Ammon's horn (tissue), 1 donor: Measurements from ENCODE around the gene LRRIQ4.

Source experiments
- DNase-seq: peaks from one replicate; pipeline ENCODE4 v3.0.0-alpha.2; 2016; ENCODE audit warnings: low spot score

Gene LRRIQ4

DNA sequence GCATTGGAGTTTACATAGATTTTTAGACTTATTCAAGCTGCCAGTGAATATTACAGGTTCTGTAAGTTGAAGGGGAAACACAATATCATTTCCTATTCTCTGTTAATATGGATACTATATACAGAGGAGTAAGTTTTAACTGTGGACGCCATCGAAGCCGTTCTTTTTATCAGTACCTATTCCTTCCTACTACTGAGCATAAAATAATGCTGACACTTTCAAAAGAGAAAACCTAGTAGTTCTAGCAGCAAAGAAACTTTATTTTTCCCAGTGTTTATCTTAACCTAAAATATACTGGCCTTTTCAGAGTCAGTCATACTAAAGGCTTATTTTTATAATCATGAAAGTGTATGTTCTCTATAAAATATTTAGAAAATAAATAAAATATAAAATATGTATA lies 42.8 kb downstream of the LRRIQ4 start:
- no peak for DNase-seq

- no peak for DNase-seq
Observed at GRCh38 chr3:169857811-169858210, 45.1 kb downstream of the LRRIQ4 start.

DNA sequence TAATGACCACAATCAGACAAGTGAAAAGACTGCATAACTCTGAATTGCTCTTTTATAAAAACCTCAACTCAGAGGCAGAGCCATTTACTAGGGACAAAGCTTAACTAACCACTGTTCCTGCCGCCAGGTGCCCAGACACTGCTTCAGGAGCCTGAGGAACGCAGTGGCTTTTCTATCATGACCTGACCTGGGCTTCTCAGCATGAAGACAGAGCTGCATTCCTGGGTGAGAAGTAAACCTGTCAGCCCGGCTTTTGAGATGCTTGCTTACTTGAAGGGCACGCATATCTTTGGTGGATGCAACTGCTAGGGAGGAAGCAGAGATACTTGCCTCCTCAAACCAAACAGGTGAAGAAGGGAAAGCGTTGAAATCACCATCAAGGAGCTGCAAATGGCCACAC lies 49.2 kb downstream of the LRRIQ4 start:
- DNase-seq, result no peak

DNA sequence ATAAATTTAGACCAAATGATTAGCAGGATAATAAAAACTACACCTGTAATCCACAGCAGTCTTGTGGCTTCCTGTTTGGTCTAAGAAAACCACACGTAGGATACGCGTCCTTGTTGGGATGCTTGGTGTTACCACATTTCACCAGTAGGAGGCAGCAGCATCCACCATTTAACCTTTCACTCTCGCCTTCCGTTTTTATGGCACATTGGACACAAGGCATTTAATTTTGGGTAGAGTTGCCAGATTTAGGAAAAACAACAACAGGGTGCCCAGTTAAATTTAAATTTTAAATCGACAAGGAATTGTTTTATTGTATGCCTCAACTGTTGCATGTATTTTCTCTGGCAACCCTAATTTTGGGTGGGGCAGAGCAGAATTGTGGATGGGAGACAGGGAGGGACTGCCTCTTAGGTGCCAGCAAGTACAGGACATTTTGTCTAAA lies 50.8 kb downstream of the LRRIQ4 start:
- peak; percentile 85 for DNase-seq

DNA sequence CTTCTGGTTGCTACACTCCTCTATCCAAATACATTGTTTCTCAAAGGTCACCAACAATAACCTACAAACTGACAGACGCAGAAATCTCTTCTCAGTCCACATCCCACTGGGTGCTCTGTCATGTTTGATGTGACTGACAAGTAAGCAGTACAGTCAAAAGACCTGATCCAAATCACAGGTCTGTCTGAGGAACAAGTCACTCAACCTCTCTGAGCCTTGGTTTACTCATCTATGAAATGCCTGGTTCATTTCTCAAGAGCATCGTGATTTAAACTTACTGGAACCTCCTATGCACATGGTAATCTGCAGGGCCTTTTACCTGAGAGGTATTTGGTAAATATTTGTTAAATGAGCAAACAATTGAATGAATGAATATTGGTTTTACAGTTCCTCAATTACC lies 51.6 kb downstream of the LRRIQ4 start:
- DNase-seq, result no peak

- no peak for DNase-seq
Observed at GRCh38 chr3:169865176-169865767, 52.6 kb downstream of the LRRIQ4 start.

DNA sequence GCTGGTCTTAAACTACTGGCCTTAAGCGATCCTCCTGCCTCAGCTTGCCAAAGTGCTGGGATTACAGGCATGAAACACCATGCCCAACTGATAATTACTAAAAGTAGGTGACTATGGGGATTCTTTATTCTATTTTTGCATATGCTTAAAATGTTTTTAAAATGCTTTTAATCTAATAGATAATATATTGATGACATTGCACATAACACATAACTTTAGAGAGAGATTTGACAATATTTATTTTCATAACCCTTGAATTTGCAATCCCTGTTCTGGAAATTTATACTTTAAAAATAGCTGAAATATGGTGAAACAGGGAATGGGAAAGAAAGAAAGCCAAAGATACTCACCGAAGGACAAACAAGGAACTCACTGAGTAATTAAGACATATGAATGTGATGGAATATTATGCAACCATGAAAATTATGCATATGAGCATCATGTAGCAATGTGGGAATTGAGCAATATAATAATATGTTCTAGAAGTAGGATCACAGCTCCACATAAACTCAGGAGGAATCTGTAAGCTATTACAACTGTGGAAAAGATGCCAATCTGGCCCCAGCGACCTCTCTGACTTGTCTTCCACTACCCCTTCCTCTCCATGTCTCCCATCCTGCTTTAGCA lies 55.0 kb downstream of the LRRIQ4 start:
- no peak for DNase-seq

- DNase-seq, result no peak
Observed at GRCh38 chr3:169868369-169868768, 55.7 kb downstream of the LRRIQ4 start.

GRCh38 chr3:169869484-169870220 lies 57.0 kb downstream of the LRRIQ4 start, which contains the start of gene LRRC31:
Gene LRRC31, minus strand, starts transcription at chr3:169869935. Its CDS starts 128 bp downstream, at chr3:169869807.
- DNase-seq, result no peak

- no peak for DNase-seq
Observed at GRCh38 chr3:169871129-169871886, 58.6 kb downstream of the LRRIQ4 start.

DNA sequence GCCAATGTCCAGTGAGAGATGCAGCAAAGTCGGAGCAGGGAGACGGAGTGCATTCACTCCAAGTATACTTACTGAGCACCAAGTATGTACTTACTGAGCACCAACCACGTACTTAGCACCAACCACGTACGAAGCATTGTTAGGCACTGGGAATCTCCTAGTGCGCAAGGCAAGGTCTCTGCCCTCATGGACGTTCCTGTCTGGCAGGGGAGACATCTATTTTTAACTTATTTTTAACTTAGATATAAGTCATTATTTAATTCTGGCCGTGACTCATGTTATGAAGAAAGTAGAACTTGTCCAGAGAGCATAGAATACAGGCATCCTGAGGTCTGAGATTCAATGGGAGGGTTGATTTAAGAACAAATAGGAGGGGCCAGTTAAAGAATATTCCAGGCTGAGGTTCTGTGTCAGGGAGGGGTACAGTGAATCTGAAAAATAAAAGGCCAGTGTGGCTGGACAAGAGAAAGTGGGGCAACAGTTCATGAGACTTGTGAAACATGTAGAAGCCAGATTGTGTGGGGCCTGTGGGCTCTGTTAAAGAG lies 66.4 kb downstream of the LRRIQ4 start:
- no peak for DNase-seq

DNA sequence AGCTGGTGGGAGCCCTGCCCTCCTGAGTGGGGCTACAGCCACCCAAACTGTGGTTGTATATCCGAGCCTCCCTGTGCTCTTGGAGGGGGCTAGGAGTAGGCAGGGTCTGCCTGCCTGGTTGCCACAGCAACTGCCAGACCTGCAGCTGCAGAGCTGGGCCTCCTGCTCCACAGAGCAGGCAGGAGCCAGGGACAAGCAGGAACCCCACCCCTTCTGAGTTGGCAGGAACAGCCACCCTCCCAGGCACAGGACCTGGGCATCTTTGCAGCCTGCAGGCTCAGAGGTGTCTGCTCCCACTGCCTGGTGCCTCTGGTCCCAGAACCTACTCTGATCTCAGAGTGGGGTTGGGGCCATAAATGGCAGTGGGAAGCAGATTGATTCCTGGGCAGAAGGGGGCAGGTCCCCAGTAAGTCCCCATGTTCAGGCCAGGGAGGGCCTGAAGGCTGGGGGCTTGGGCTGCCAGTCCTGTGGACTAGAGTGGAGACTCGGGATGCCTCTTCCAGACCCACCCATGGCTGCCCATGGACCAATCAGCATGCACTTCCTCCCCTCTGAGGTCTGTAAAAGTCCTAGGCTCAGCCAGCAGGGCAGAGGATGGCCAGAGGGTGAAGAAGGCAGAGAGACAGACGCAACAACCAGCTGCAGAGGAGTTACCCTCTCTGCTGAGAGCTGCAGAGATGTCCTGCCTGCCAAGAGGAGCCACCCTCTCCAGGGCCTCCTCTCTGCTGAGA lies 67.3 kb downstream of the LRRIQ4 start:
- no peak for DNase-seq

GRCh38 chr3:169880576-169881250 lies 68.0 kb downstream of the LRRIQ4 start:
- DNase-seq, result no peak

DNA sequence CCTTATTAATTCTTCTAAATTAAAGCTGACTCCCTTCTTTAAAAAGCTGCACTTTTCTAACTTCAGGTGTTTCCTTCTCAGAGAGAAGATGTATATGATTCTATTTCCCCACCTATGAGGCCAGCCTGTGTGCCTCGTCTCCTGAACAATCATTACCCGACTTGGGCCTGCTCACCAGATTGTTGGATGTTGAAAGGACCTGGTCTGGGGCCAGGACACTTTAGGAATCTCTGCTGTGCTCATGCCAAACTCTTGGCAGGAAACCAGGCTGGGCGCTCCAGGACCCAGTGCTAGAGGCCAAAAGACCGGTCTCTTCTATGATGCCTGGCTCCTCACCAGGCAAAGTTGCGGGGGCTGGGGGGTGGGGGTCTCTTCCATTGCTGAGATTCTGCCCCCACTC lies 74.0 kb downstream of the LRRIQ4 start:
- DNase-seq, result peak; percentile 74
